Activated naive CD4-positive, alpha-beta T cell treated with anti-CD3 and anti-CD28 coated beads, Interleukin-2, amount 50 U/mL, for 72 hours (primary cell): ENCODE data around the gene AP2A1. TPM values are rescaled to one million over a fixed set of nuclear protein-coding genes. Genes with fewer than 3 reads are reported as not detected.
A peak's percentile ranks its signal among the peaks of the same experiment; 100 is the strongest.
"Not testable (repeated sequence)": the region's sequence is repeated elsewhere in the genome, so short reads cannot be mapped to it uniquely, and the experiment has no call there.

ENCODE experiments used
- ATAC-seq, 2 donors: fragments of 150-1000 bp; cut with Tn5 transposase; 2 replicates each; pipeline ENCODE4 v1.10.0; 2021; ENCODE audit warnings: mild to moderate bottlenecking in 2 of 2, moderate library complexity in 2 of 2
- DNase-seq, 2 donors: peaks; one replicate each; pipeline ENCODE4 v3.0.0; 2021 to 2022; ENCODE audit warnings: low spot score in 2 of 2
- H3K27ac Mint-ChIP-seq, 2 donors: one replicate each; pipeline ENCODE4 v1.8.0; 2022; ENCODE audit warnings: mild to moderate bottlenecking in 2 of 2, mixed read lengths in 2 of 2
- H3K36me3 Mint-ChIP-seq, 2 donors: one replicate each; pipeline ENCODE4 v1.8.0; 2022; ENCODE audit warnings: mixed read lengths in 2 of 2
- H3K9me3 Mint-ChIP-seq, 2 donors: one replicate each; pipeline ENCODE4 v1.8.0; 2022; ENCODE audit warnings: mixed read lengths in 2 of 2
- total RNA-seq, 2 donors: library from RNA; stranded (reverse); gene quantifications; one replicate each; pipeline ENCODE4 v1.2.3, GENCODE V29; 2022

The AP2A1 gene
- 100 to 1,000 TPM in 1 of 2 donors, 10 to 100 TPM in 1; 79.0 to 137 TPM for total RNA-seq

- DNase-seq (no peak), ATAC-seq (no peak)
- H3K36me3 Mint-ChIP-seq, result peaks cover 0 to 5% of the 10 kb centered on the region in 2 donors
- peak within 1 kb of the TSS; percentile 94 to 96 for H3K27ac Mint-ChIP-seq
- no peaks in the 10 kb centered on the region for H3K9me3 Mint-ChIP-seq
These were observed at the start of gene AP2A1 for GRCh38 chr19:49766930-49767299. TSS of gene AP2A1 (plus strand) at chr19:49767001. CDS start at chr19:49767134, 133 bp downstream.

DNA sequence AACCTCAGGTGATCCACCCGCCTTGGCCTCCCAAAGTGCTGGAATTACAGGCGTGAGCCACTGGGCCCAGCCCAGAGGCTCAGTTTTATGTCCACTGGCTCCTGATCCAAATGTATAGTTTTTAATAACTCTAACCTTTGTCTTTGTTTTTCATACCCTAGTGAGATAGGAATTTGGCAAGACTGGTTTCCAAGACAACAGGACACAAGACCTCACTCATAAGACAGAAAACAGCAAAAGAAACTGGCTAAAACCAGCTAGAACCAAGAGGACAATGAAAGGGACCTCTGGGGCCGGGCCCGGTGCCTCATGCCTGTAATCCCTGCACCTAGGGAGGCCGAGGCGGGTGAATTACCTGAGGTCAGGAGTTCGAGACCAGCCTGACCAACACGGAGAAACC, 48.3 kb upstream of the AP2A1 start:
- H3K27ac Mint-ChIP-seq, result peak overlapping the region; percentile 65 to 76

GRCh38 chr19:49718991-49719390, 47.8 kb upstream of the AP2A1 start:
- Mint-ChIP-seq H3K27ac (peak overlapping the region in 1 of 2 donors; percentile 76), H3K9me3 (no peaks in the 10 kb centered on the region), H3K36me3 (no peaks in the 10 kb centered on the region)
- ATAC-seq (no peak), DNase-seq (no peak)

More for the DNA sequence above, 48.3 kb upstream of the AP2A1 start:
- DNase-seq, result no peak
- Mint-ChIP-seq H3K36me3 (no peaks in the 10 kb centered on the region), H3K9me3 (no peaks in the 10 kb centered on the region)
- no peak for ATAC-seq

- H3K9me3 Mint-ChIP-seq, H3K27ac Mint-ChIP-seq, H3K36me3 Mint-ChIP-seq, DNase-seq, ATAC-seq: not testable (repeated sequence)
These were observed 47.4 kb upstream of the AP2A1 start for GRCh38 chr19:49719420-49719819.

DNA sequence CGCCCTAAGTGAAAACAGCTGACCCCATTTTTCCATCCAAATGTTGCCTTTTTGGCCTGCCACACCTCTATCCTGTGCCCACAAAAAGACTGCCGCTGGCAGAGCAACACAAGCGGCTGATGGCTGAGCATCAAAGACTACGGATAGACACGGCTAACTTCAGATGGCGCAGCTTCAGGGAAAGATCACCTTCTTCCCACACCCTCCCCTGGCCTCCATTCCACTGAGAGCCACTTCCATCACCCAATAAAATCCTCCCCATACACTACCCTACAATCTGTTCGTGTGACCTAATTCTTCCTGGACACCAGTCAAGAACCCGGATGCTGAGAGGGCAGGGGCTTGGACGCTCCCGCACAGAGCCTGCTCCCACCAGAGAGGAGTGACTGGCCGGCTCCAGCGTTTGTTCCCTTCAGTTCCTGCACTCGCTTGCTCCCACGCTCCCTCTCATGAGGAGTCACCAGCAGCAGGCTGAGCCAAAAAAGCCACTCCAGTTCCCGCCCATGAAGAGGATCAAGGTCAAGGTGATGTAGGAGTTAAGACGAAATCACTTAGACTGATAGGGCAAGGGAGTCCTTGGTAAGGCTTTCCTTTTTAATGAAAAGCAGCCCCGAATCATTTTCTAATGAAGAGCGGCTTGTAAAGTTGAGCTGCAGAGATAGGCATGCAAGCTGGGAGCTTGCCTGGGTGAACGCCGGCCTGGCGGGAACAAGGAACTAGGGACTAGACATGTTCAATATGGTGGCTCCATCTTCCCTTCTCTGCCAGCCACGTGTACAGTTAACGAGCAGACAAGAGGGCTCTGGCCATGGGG, 39.4 kb upstream of the AP2A1 start:
- Mint-ChIP-seq H3K27ac (peak overlapping the region in 1 of 2 donors; percentile 60), H3K9me3 (no peaks in the 10 kb centered on the region), H3K36me3 (no peaks in the 10 kb centered on the region)
- ATAC-seq (no peak), DNase-seq (no peak)

GRCh38 chr19:49730166-49730565, 36.6 kb upstream of the AP2A1 start:
- Mint-ChIP-seq H3K27ac (no peak overlapping the region), H3K36me3 (no peaks in the 10 kb centered on the region), H3K9me3 (no peaks in the 10 kb centered on the region)
- DNase-seq (no peak), ATAC-seq (no peak)

DNA sequence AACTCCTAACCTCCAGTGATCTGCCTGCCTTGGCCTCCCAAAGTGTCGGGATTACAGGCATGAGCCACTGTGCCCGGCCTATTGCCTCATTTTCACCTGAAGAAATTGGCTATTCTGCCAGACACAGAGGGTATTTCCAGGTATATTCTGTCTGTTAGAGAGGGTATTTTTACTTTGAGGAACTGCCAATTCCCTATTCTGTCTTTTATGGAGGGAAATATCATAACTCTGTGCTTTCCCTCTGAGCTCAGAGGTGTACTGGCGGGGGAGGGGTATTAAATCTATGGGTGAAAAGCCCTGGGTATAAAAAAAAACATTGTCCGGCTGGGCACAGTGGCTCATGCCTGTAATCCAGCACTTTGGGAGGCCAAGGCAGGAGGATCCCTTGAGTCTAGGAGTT, 28.5 kb upstream of the AP2A1 start:
- no peaks in the 10 kb centered on the region for H3K9me3 Mint-ChIP-seq
- H3K27ac Mint-ChIP-seq, result no peak overlapping the region
- H3K36me3 Mint-ChIP-seq, result no peaks in the 10 kb centered on the region
- DNase-seq, result no peak
- no peak for ATAC-seq

DNA sequence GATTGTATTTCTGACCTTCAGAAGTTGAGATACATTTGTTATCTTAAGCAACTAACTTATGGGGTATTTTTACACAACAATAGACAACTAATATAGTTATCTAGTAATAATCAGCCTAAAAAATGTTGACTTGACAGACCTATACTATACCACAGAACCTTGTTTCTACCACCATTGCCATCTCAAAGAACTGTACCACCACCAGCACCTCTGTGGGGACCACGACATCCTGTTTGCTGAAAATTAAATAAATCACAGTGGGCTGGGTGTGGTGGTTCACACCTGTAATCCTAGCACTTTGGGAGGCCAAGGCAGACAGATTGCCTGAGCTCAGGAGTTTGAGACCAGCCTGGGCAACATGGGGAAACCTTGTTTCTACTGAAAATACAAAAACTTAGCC, 27.7 kb upstream of the AP2A1 start:
- no peaks in the 10 kb centered on the region for H3K9me3 Mint-ChIP-seq
- ATAC-seq (no peak), DNase-seq (no peak)
- no peaks in the 10 kb centered on the region for H3K36me3 Mint-ChIP-seq
- no peak overlapping the region for H3K27ac Mint-ChIP-seq

- no peaks in the 10 kb centered on the region for H3K36me3 Mint-ChIP-seq
- no peak for ATAC-seq
These were observed 26.9 kb upstream of the AP2A1 start for GRCh38 chr19:49739933-49740332.

GRCh38 chr19:49741210-49741844, 25.5 kb upstream of the AP2A1 start:
- no peak for ATAC-seq
- no peak overlapping the region for H3K27ac Mint-ChIP-seq
- no peaks in the 10 kb centered on the region for H3K36me3 Mint-ChIP-seq
- no peak for DNase-seq
- no peaks in the 10 kb centered on the region for H3K9me3 Mint-ChIP-seq

More at GRCh38 chr19:49739933-49740332, 26.9 kb upstream of the AP2A1 start:
- Mint-ChIP-seq H3K27ac (no peak overlapping the region), H3K9me3 (no peaks in the 10 kb centered on the region)
- no peak for DNase-seq

DNA sequence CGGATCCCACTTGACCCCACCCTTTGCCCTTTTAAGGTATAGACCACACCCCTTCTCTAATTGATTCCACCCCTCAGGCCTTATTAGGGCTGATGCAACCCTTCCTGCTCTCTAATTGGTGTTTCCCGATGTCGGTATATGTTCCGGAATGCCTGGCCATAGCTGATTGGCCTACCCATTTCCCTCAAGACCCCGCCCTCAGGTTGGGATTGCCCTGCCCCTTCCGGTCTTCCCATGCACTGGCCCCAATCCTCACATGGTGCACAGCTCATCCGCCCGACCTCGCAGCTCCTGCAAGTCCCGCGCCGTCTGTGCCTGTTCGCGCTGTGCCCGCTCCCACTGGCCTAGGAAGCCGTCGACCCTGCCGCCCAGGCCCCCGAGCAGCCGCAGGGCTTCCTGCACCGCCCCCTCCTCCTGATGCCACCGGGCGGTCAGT, 21.8 kb upstream of the AP2A1 start:
- Mint-ChIP-seq H3K36me3 (no peaks in the 10 kb centered on the region), H3K27ac (no peak overlapping the region), H3K9me3 (peaks cover 0 to 4% of the 10 kb centered on the region in 2 donors)
- no peak for DNase-seq
- no peak for ATAC-seq

- no peak overlapping the region for H3K27ac Mint-ChIP-seq
- peak; percentile 16 to 85 for ATAC-seq
- peaks cover 0 to 4% of the 10 kb centered on the region in 2 donors for H3K9me3 Mint-ChIP-seq
- peak in 1 of 2 donors; percentile 61 for DNase-seq
- no peaks in the 10 kb centered on the region for H3K36me3 Mint-ChIP-seq
These were observed 20.4 kb upstream of the AP2A1 start for GRCh38 chr19:49746206-49746958.

DNA sequence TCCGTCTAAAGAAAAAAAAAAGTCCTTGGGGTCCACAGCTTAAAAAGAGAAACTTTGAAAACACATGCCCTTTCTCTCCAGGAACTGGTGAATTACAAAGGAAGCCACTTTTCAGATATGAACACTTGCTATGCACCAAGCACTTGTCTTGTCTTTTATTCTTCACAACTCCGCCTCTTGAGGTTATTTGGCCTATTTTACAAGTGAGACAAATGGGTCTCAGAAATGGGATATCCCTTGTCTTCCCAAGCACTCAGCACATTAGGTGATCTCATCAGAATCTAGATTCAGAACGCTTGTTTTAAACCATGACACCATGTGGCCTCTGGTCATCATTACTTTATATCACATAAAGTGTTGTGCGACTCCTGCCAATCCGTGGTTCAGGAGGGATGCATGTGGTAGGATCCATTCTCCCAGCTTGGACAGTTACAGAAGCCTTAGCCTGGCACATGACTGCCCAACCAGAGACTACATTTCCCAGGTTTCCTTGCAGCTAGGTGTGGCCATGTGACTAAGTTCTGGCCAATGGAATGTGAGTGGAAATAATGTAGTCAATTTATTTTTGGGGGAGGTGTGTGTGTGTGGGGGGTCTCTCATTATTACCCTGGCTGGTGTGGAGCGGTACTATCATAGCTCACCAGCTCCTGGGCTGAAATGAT, 17.6 kb upstream of the AP2A1 start:
- ATAC-seq, result no peak
- no peak for DNase-seq
- peaks cover 0 to 4% of the 10 kb centered on the region in 2 donors for H3K9me3 Mint-ChIP-seq
- no peak overlapping the region for H3K27ac Mint-ChIP-seq
- no peaks in the 10 kb centered on the region for H3K36me3 Mint-ChIP-seq

GRCh38 chr19:49749771-49750170, 17.0 kb upstream of the AP2A1 start:
- Mint-ChIP-seq H3K9me3 (peaks cover 0 to 4% of the 10 kb centered on the region in 2 donors), H3K27ac (no peak overlapping the region), H3K36me3 (peaks cover 0 to under 1% of the 10 kb centered on the region in 2 donors)
- no peak for DNase-seq
- no peak for ATAC-seq

GRCh38 chr19:49752701-49753100, 14.1 kb upstream of the AP2A1 start:
- H3K9me3 Mint-ChIP-seq, result peaks cover 0 to 9% of the 10 kb centered on the region in 2 donors
- no peak for ATAC-seq
- DNase-seq, result no peak
- peaks cover 0 to 8% of the 10 kb centered on the region in 2 donors for H3K36me3 Mint-ChIP-seq
- H3K27ac Mint-ChIP-seq, result no peak overlapping the region

DNA sequence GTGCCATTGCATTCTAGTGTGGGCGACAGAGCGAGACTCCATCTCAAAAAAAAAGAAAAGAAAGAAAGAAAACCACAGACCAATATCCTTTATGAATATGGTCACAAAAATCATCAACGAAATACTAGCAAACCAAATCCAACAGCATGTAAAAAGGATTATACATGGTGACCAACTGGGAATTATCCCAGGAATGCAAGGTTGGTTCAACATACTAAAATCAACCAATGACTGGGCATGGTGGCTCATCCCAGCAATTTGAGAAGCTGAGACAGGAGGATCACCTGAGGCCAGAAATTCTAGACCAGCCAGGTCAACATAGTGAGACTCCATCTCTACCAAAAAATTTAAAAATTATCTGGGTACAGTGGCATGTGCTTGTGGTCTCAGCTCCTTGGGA, 10.8 kb upstream of the AP2A1 start:
- no peak for ATAC-seq
- Mint-ChIP-seq H3K27ac (no peak overlapping the region), H3K9me3 (peaks cover 0 to 6% of the 10 kb centered on the region in 2 donors)

More for the DNA sequence above, 10.8 kb upstream of the AP2A1 start:
- DNase-seq, result no peak
- H3K36me3 Mint-ChIP-seq, result peaks cover 0 to 8% of the 10 kb centered on the region in 2 donors
